SK-N-SH (cell line): ENCODE measurements around the gene POGZ.

Source experiments
- EP300 ChIP-seq, 2 experiments: IDR thresholded peaks; 2 replicates each; pipeline versions ENCODE4 v1.4.0 to v1.6.1; 2012; ENCODE audit warnings: borderline replicate concordance in 1 of 2, low read depth in 1 of 2, low read length in 1 of 2
- POLR2AphosphoS5 ChIP-seq: IDR thresholded peaks from 2 replicates; pipeline ENCODE4 v1.6.1; 2012; ENCODE audit warnings: low read depth, low read length
- SMC3 ChIP-seq: IDR thresholded peaks from 2 replicates; pipeline ENCODE4 v1.6.1; 2012; ENCODE audit warnings: low read depth, low read length, improper control_type of control experiment
- TAF1 ChIP-seq: IDR thresholded peaks from 2 replicates; pipeline ENCODE4 v1.6.1; 2012; ENCODE audit warnings: low read depth, mild to moderate bottlenecking, low read length, moderate library complexity, borderline replicate concordance
- YY1 ChIP-seq: IDR thresholded peaks from 2 replicates; pipeline ENCODE4 v1.4.0; 2012; ENCODE audit warnings: low read depth, mild to moderate bottlenecking
- TF ChIP-seq, protein P1 (sequence below): fragments of 200-600 bp; sonication (generic); IDR thresholded peaks from 2 replicates; pipeline ENCODE4 v1.6.1; 2017; ENCODE audit warnings: antibody characterized with exemption, mild to moderate bottlenecking, moderate library complexity
- TF ChIP-seq, protein P2 (sequence below): IDR thresholded peaks from 2 replicates; pipeline ENCODE4 v1.4.0; 2012; ENCODE audit warnings: low read depth

DNA sequence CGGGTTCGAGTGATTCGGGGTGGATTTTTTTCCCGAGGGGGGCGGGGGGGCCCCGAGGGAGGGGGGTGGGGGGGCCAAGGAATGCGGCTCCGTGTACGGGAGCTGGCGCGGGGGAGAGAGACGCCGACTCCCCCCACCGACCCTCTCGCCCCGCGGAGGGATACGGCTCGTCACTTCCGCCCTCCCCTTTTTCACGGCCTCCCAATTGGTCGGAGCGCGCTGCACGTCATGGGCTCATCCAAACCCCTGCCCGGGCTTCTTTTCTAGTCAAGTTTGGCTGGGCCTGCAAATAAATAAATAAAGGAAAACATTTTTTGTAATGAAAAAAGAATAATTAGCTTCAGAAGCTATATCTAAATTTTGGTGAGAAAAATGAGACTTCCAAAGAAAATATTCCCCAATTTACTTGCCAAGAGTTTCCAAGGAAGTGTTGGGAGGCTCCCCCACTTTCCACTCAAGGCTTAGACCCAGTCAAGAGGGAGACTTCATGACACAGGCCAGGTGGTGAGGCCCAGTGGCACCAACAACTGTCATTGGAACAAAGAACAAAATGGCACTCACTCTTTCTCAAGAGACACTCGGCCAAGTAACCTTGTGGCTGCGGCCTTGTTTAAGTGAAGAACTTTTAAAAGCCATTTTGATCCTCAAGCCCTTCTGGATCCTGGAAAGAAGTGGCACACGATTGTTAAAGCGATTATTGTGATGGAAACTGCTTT is at the start of gene POGZ:
- TF ChIP-seq, protein P1, sequence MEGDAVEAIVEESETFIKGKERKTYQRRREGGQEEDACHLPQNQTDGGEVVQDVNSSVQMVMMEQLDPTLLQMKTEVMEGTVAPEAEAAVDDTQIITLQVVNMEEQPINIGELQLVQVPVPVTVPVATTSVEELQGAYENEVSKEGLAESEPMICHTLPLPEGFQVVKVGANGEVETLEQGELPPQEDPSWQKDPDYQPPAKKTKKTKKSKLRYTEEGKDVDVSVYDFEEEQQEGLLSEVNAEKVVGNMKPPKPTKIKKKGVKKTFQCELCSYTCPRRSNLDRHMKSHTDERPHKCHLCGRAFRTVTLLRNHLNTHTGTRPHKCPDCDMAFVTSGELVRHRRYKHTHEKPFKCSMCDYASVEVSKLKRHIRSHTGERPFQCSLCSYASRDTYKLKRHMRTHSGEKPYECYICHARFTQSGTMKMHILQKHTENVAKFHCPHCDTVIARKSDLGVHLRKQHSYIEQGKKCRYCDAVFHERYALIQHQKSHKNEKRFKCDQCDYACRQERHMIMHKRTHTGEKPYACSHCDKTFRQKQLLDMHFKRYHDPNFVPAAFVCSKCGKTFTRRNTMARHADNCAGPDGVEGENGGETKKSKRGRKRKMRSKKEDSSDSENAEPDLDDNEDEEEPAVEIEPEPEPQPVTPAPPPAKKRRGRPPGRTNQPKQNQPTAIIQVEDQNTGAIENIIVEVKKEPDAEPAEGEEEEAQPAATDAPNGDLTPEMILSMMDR: no peak
- TF ChIP-seq EP300 (IDR thresholded peaks at IDR 0.05; ENCODE audit: borderline replicate concordance in 1 of 2, low read depth in 1 of 2, low read length in 1 of 2) (0 out of 4 replicates have a peak, but pooled peaks of 1 of the 2 experiments have one; percentile 18), TAF1 (peak; percentile 72), SMC3 (no peak), YY1 (peak; percentile 64), POLR2AphosphoS5 (peak; percentile 56)
- TF ChIP-seq, protein P2, sequence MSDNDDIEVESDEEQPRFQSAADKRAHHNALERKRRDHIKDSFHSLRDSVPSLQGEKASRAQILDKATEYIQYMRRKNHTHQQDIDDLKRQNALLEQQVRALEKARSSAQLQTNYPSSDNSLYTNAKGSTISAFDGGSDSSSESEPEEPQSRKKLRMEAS: peak; percentile 71; the same call in 1 of the 2 replicates
